HCT116 (cell line): ENCODE measurements around the gene SLC66A2. TPM values are rescaled to one million over a fixed set of nuclear protein-coding genes. Genes with fewer than 3 reads are reported as not detected.

Source experiments
- ATAC-seq: fragments of 200-7000 bp; cut with Tn5 transposase; 2 replicates; pipeline ENCODE4 v1.9.1; 2020; ENCODE audit warnings: mild to moderate bottlenecking, moderate library complexity
- BruUV-seq: library from RNA; stranded (reverse); fragments of 400-500 nt; replicated peaks from 2 replicates; lab custom pipeline; 2021; lab: Mats Ljungman, UMichigan
- CTCF ChIA-PET: fragments of 300-600 bp; sonication (Branson Sonifier 250); formaldehyde crosslinking; loops from one replicate; lab custom pipeline; 2021; ENCODE audit warnings: antibody characterized with exemption; lab: Charles Lee
- POLR2A ChIA-PET: fragments of 300-600, 350-600 bp; sonication (Branson Sonifier 250); formaldehyde crosslinking; loops from one replicate; lab custom pipeline; 2021; ENCODE audit warnings: antibody characterized with exemption; lab: Charles Lee
- RAD21 ChIA-PET, 2 experiments: fragments of 300-600 bp; sonication (Branson Sonifier 250); formaldehyde crosslinking; loops; one replicate each; lab custom pipeline; 2023; ENCODE audit warnings: low total read pairs in 2 of 2; ENCODE audit not compliant: uncharacterized antibody in 2 of 2, unreplicated experiment in 2 of 2, low non-redundant PET in 1 of 2; lab: Charles Lee
- DNase-seq: peaks from one replicate; pipeline ENCODE4 v3.0.0-alpha.2; 2010; ENCODE audit warnings: low read depth, low spot score
- H2AFZ ChIP-seq: fragments of 200-600 bp; shearing (Covaris generic), sonication (generic); 2 replicates; pipeline ENCODE4 v1.6.1; 2017; ENCODE audit warnings: low read depth, mixed run types, mixed read lengths, antibody characterized with exemption, low read length; ENCODE audit not compliant: poor library complexity, severe bottlenecking
- H3K27ac ChIP-seq: 2 replicates; pipeline ENCODE4 v1.5.1; 2012; ENCODE audit warnings: low read depth, low read length
- H3K27me3 ChIP-seq: fragments of 200-600 bp; sonication (generic); 2 replicates; pipeline ENCODE4 v1.6.1; 2016; ENCODE audit warnings: mixed run types, low read length, mixed read lengths; ENCODE audit not compliant: insufficient read depth
- H3K36me3 ChIP-seq, 2 experiments: fragments of 200-500 bp in 1 of 2; fragments of 200-600 bp in 1 of 2; sonication (Bioruptor generic) in 1 of 2; sonication (generic) in 1 of 2; 2 replicates each; pipeline versions ENCODE4 v1.5.1 to v1.6.1; 2014 to 2016; ENCODE audit warnings: low read length in 2 of 2, inconsistent platforms in 1 of 2, mixed read lengths in 1 of 2, mixed run types in 1 of 2; ENCODE audit not compliant: insufficient read depth in 2 of 2, control insufficient read depth in 1 of 2
- H3K4me1 ChIP-seq, 2 experiments: fragments of 200-600 bp in 1 of 2; sonication (generic) in 1 of 2; 2 replicates each; pipeline versions ENCODE4 v1.5.1 to v1.6.1; 2012 to 2017; ENCODE audit warnings: low read length in 2 of 2, inconsistent platforms in 1 of 2, mild to moderate bottlenecking in 1 of 2, mixed read lengths in 1 of 2, mixed run types in 1 of 2, moderate library complexity in 1 of 2; ENCODE audit not compliant: insufficient read depth in 2 of 2, control insufficient read depth in 1 of 2
- H3K4me2 ChIP-seq: fragments of 200-600 bp; sonication (generic); 2 replicates; pipeline ENCODE4 v1.6.1; 2017; ENCODE audit warnings: mixed run types, low read length, mixed read lengths
- H3K4me3 ChIP-seq, 2 experiments: fragments of 200-600 bp in 1 of 2; sonication (generic) in 1 of 2; replicated peaks in 1 of 2; 2 replicates each; pipeline ENCODE4 v1.5.1; 2011 to 2016; ENCODE audit warnings: low read length in 2 of 2, control low read depth in 1 of 2, low read depth in 1 of 2, mild to moderate bottlenecking in 1 of 2, mixed read lengths in 1 of 2, mixed run types in 1 of 2
- H3K79me2 ChIP-seq: fragments of 200-600 bp; sonication (generic); 2 replicates; pipeline ENCODE4 v1.6.1; 2017; ENCODE audit warnings: mild to moderate bottlenecking, mixed run types, low read length, moderate library complexity, mixed read lengths; ENCODE audit not compliant: insufficient read depth
- H3K9ac ChIP-seq: fragments of 200-600 bp; sonication (generic); 2 replicates; pipeline ENCODE4 v1.6.1; 2016; ENCODE audit warnings: low read length, mixed read lengths
- H3K9me2 ChIP-seq: fragments of 200-600 bp; sonication (generic), shearing (Covaris generic); 2 replicates; pipeline ENCODE4 v1.6.1; 2017; ENCODE audit warnings: mixed run types, mild to moderate bottlenecking, moderate library complexity; ENCODE audit not compliant: insufficient read depth
- H3K9me3 ChIP-seq, 2 experiments: fragments of 200-500 bp in 1 of 2; fragments of 200-600 bp in 1 of 2; sonication (Bioruptor generic) in 1 of 2; sonication (generic) in 1 of 2; 2 replicates each; pipeline ENCODE4 v1.6.1; 2014 to 2017; ENCODE audit warnings: low read length in 2 of 2, mixed read lengths in 2 of 2, inconsistent platforms in 1 of 2, low read depth in 1 of 2, mild to moderate bottlenecking in 1 of 2, mixed run types in 1 of 2, moderate library complexity in 1 of 2; ENCODE audit not compliant: control insufficient read depth in 1 of 2, insufficient read depth in 1 of 2
- H4K20me1 ChIP-seq: fragments of 200-600 bp; sonication (generic), shearing (Covaris generic); 2 replicates; pipeline ENCODE4 v1.6.1; 2017; ENCODE audit warnings: mixed run types, mild to moderate bottlenecking, moderate library complexity; ENCODE audit not compliant: insufficient read depth
- ATF3 ChIP-seq: IDR thresholded peaks from 2 replicates; pipeline ENCODE4 v1.6.1; 2012
- CBX3 ChIP-seq: IDR thresholded peaks from 2 replicates; pipeline ENCODE4 v1.6.1; 2012; ENCODE audit warnings: low read depth
- CEBPB ChIP-seq: IDR thresholded peaks from 2 replicates; pipeline ENCODE4 v1.6.1; 2012; ENCODE audit warnings: low read depth
- CTCF ChIP-seq, 3 experiments: fragments of 200-600 bp in 1 of 3; sonication (generic) in 1 of 3; IDR thresholded peaks in 2 of 3; conservative IDR thresholded peaks in 1 of 3; 2 replicates each; pipeline ENCODE4 v1.5.1; 2012 to 2017; ENCODE audit warnings: low read depth in 2 of 3, low read length in 2 of 3, antibody characterized with exemption in 1 of 3, borderline replicate concordance in 1 of 3, control low read depth in 1 of 3, mild to moderate bottlenecking in 1 of 3, mixed read lengths in 1 of 3, mixed run types in 1 of 3, moderate library complexity in 1 of 3; ENCODE audit not compliant: insufficient read depth in 1 of 3
- ELF1 ChIP-seq: IDR thresholded peaks from 2 replicates; pipeline ENCODE4 v1.6.1; 2012; ENCODE audit warnings: low read depth, borderline replicate concordance
- EZH2phosphoT487 ChIP-seq: fragments of 200-600 bp; IDR thresholded peaks from 2 replicates; pipeline ENCODE4 v1.6.1; 2018; ENCODE audit warnings: antibody characterized with exemption, borderline replicate concordance
- MAX ChIP-seq: IDR thresholded peaks from 2 replicates; pipeline ENCODE4 v1.6.1; 2012
- REST ChIP-seq: IDR thresholded peaks from 2 replicates; pipeline ENCODE4 v1.6.1; 2012; ENCODE audit warnings: low read depth
- SIN3A ChIP-seq: IDR thresholded peaks from 2 replicates; pipeline ENCODE4 v1.6.1; 2012; ENCODE audit warnings: low read depth
- SRF ChIP-seq: IDR thresholded peaks from 2 replicates; pipeline ENCODE4 v1.6.1; 2012; ENCODE audit warnings: low read depth
- YY1 ChIP-seq: IDR thresholded peaks from 2 replicates; pipeline ENCODE4 v1.6.1; 2011; ENCODE audit warnings: low read length, low read depth, moderate library complexity, mild to moderate bottlenecking; ENCODE audit not compliant: insufficient replicate concordance; ENCODE audit errors: extremely low read depth
- intact Hi-C: fragments of 100-400 bp; cut with micrococcal nuclease; formaldehyde crosslinking; loops from 2 replicates; pipeline ENCODE4 v1.10.0; 2022
- total RNA-seq: library from RNA; stranded (reverse); gene quantifications from one replicate; pipeline ENCODE4 v1.2.1, GENCODE V29; 2021; ENCODE audit not compliant: unreplicated experiment

The SLC66A2 gene
- total RNA-seq, 1 experiment from 2014 or later, result 44.9 TPM

- H3K4me3 ChIP-seq, result no peak overlapping the region
- intact Hi-C loops, result no loop called here
- no peaks in the 10 kb centered on the region for H3K79me2 ChIP-seq
- H3K36me3 ChIP-seq, result no peaks in the 10 kb centered on the region
- H3K27me3 ChIP-seq, result 0 out of 2 replicates have a peak, but pooled peaks cover 8% of the 10 kb centered on the region
- H4K20me1 ChIP-seq, result no peaks in the 10 kb centered on the region
- no peaks in the 10 kb centered on the region for H3K9me3 ChIP-seq
- no TSS peak for BruUV-seq
- TF ChIP-seq SRF (no peak), CEBPB (no peak), CTCF (IDR thresholded peaks at IDR 0.05 in 2 of 3, conservative IDR thresholded peaks at IDR 0.05 in 1 of 3; ENCODE audit: borderline replicate concordance in 1 of 3, insufficient read depth in 1 of 3, low read depth in 2 of 3, low read length in 2 of 3) (no peak), EZH2phosphoT487 (no peak), ELF1 (no peak), MAX (no peak), SIN3A (no peak), REST (no peak), ATF3 (no peak), YY1 (no peak), CBX3 (no peak)
- TF ChIP-seq, all 23 proteins: peak for 0
- Histone ChIP-seq H3K9me2 (no peaks in the 10 kb centered on the region), H3K9ac (no peak overlapping the region), H3K27ac (no peak overlapping the region), H3K4me2 (no peak overlapping the region), H3K4me1 (no peaks in the 10 kb centered on the region; a peak in 1 of 4 replicates), H2AFZ (no peak overlapping the region)
- ChIA-PET CTCF (no interaction called here), RAD21 (no interaction called here), POLR2A (no interaction called here)
- DNase-seq (no peak), ATAC-seq (no peak)
Measured at GRCh38 chr18:79856119-79857007, 95.1 kb downstream of the SLC66A2 start.
